AG08395 (cell line): ENCODE data around the gene TULP3.

ENCODE experiments used
- DNase-seq: peaks from one replicate; pipeline ENCODE4 v3.0.0; 2012; ENCODE audit warnings: mixed read lengths, low spot score

TULP3 gene

DNA sequence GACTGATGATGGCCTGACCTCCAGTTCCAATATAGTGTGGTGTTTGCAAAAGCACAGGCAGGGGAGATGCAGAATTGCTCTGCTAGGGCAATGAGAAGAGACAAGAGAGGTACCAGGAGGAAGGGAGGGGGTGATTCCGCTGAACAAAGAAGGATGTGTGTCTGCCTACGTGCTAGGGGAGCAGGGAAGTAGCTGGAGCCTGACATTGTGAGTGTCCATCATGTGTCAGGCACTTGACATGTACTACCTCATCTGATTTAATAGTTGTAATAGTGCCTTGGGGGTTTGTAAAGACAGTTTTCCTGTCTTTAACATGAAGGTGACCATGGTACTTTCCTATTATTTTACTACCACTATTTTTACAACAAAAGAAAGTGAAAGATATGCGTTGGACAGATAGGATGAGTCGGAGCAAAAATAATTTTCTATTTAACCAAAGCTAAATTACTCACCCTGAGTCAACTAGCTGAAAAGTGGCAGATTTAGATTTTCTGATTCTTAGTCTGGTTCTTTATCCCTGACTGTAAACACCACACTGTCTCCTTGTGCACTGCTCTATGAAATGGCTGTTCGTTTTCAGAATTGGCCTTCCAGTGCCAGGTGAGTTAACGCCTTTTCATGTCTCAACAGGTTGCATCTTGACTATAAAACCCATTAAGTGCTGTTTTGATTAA lies 34.8 kb downstream of the TULP3 start:
- peak; percentile 31 for DNase-seq

DNA sequence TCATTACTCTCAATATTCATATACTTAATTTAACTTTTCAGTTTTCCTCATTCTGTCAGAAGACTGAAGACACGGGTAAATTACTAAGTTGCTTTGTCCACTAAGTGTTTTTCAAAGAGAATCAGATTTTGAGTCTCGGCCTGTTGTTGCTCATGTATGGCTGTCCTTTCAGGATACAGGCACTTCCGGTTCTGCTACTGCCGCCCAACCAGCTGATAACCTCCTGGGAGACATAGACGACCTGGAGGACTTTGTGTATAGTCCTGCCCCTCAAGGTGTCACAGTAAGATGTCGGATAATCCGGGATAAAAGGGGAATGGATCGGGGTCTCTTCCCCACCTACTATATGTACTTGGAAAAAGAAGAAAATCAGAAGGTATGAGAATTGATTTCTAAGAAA lies 40.2 kb downstream of the TULP3 start:
- DNase-seq: no peak

DNA sequence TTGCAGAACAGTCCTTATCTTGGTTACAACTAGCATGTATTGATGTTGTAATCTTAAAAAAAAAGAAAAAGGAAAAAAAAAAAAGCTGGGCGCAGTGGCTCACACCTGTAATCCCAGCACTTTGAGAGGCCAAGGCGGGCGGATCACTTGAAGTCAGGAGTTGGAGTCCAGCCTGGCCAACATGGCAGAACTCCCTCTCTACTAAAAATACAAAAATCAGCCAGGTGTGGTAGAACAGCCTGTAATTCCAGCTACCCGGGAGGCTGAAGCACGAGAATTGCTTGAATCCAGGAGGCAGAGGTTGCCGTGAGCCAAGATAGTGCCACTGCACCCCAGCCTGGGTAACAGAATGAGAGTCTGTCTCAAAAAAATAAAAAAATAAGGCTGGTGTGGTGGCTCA lies 42.9 kb downstream of the TULP3 start:
- no peak for DNase-seq

DNA sequence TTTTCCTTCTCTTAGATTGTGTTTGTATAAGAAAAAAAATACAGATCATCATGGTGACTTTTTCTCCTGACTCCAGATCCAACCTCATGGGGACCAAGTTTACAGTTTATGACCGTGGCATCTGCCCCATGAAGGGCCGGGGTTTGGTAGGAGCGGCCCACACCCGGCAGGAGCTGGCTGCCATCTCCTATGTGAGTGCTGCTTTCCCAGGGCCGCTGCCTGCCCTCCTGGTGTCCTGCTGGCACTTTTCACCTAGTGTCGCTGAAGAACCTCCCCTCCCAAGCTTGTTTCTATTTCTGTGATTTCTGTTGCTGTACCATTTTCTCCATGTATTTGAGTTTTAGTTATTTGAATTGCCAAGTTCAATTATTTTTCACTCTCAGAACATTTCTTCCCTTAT lies 43.7 kb downstream of the TULP3 start:
- no peak for DNase-seq

DNA sequence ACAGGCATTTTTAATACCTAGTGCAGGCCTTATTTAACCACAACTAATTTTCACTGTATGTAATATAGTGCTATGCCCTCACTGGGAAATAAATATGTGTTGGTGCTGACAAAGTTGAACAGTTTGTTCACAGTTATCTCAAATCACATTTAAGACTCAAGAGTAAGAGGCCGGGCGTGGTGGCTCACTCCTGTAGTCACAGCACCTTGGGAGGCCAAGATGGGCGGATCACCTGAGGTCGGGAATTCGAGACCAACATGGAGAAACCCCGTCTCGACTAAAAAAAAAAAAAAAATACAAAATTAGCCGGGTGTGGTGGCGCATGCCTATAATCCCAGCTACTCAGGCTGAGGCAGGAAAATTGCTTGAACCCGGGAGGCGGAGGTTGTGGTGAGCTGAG lies 45.6 kb downstream of the TULP3 start:
- DNase-seq: no peak

DNA sequence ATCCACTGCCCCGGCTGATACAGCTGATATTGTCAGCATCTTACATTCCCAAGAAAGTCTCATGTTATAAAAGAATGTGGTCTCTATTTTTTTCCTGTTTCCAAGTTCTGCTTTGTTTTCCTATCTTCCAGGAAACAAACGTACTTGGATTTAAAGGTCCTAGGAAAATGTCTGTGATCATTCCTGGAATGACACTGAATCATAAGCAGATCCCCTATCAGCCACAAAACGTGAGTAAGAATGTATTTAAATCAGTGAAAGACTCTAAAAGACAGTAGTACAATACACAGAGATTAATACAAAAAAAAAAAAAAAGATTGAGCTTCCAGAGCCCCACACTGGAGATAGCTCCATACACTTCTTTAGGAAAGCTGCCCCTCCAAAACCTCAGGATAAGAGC lies 46.8 kb downstream of the TULP3 start:
- DNase-seq: no peak

DNA sequence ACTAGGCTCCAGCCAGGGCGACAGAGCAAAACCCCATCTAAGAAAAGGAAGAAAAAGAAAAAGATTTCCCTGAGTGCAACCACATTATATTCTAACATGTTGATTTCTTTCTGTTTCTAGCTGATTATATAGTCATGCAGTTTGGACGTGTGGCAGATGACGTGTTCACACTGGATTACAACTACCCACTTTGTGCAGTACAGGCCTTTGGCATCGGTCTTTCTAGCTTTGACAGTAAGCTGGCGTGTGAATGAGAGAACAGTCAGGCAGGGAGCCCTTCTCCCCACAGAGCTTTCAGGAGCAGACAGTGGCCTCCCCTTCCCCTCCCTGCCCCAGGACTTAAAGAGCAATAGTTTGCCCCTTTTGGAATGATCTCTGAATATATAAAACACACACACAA lies 48.5 kb downstream of the TULP3 start:
- no peak for DNase-seq

DNA sequence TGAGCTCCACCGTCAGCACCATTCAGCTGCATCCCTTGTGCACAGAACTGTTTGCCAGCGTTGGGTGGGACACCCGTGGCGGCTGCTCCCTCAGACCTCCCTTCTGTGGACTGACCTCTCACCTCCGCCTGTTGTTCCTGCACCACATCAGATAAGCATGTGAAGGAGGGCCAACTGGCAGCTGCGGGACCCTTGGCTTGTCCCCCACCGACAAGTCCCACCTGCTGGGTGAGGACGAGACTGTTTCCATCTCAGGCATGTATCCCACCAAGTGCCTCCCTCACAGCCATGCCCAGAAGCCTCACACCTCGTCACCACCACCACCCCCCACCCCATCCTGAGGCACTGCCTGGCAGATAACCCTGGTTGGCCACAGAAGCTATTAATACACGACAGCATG lies 49.9 kb downstream of the TULP3 start:
- no peak for DNase-seq

DNA sequence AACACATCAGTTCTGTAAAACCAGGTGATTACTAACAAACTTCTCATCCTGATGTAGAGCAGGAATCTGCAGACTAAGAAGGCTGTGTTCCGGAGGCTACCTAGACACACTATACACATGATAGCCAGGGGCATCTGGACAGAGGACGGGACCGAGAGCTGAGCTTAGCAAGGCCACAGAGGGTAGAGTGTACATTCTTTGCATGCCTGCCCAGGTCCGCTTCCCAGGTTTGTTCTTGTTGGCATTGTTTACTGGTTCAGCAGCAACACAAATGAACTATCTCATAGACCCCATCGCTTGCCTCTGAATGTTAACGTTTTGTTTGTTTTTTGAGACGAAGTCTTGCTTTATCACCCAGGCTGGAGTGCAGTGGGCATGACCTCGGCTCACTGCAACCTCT lies 50.8 kb downstream of the TULP3 start:
- no peak for DNase-seq

DNA sequence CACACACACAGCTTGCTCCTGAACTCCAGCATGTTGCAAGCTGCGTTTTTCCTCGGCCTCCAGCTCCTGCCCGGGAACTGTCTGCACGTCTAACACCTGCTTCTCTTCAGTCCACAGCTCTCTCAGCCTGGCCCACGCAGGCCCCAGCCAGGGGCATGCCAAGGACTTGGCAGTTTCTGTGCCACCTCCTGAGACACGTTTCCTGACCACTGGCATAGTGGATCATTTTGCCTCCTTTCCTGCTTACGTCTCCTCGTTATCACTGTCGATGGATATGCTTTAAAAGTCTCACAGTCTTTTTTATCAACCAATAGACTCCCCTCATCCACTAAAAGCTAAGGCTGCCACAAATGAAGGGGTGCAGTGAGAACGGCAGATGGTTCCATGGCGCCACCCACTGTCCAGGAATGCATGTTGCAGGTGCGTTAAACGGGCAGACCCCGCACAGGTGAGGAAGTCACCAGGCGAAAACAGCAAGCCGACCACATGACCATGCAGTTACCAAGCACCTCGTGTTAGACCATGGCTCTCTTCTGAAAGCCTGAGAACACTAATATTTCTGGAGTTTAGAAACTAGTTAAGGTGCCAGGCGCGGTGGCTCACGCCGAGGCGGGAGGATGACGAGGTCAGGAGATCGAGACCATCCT lies 53.8 kb downstream of the TULP3 start:
- DNase-seq: peak; percentile 30

DNA sequence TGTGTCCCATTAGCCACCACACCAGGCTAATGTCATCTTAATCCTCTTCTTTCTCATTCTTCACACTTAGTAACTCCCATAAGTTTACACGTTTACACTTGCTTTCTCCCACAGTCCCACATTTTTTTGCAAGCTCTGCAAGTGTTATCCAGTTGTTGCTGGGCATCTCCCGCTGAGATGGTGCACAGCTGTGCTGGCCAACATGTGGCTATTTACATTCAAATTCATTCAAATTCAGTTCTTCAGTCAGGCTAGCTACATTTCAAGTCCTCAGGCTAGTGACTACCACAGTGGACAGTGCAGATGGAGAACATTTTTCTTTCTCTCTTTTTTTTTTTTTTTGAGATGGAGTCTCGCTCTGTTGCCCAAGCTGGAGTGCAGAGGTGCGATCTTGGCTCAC lies 58.7 kb downstream of the TULP3 start:
- no peak for DNase-seq

DNA sequence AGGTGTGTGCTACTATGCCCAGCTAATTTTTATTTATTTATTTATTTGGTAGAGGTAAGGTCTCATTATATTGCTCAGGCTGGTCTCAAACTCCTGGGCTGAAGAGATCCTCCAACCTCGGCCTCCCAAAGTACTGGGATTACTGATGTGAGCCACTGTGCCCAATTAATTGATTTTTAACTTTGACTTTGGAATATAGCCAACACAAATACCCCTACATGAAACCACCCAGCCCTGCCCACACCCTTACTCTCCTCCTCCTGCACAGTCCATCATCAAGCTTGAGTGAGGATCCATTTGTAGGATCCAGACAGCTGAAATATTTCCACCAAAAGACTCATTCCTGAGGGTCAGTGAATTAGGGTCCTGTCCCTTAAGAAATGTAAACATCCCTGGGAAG lies 65.2 kb downstream of the TULP3 start:
- no peak for DNase-seq

DNA sequence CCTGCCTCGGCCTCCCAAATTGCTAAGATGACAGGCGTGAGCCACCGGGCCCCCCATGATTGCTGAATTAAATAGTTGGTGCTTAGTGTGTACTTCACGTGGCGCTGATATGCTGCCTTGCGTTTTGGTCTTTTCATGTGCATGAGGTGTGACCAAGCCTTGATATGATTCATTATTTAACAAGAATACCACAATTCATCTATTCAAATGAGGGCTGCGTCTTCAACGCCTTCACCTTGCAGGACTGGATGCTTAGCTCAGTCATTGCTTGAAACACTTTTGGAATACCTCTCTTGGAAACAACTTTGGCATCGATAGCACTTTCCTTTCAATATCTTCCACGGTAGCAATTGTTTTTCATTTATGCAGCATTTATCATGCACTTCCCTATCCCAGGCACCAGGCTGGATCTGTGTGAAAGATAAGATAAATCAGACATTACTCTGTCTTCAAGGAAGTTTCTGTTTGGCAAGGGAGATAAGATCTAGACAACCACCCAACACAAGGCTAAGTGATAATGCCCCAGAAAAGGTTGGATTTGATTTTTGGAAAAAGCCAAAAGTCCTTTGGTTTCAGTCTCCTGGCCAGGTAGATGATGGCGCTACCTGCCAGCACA lies 67.2 kb downstream of the TULP3 start:
- no peak for DNase-seq

DNA sequence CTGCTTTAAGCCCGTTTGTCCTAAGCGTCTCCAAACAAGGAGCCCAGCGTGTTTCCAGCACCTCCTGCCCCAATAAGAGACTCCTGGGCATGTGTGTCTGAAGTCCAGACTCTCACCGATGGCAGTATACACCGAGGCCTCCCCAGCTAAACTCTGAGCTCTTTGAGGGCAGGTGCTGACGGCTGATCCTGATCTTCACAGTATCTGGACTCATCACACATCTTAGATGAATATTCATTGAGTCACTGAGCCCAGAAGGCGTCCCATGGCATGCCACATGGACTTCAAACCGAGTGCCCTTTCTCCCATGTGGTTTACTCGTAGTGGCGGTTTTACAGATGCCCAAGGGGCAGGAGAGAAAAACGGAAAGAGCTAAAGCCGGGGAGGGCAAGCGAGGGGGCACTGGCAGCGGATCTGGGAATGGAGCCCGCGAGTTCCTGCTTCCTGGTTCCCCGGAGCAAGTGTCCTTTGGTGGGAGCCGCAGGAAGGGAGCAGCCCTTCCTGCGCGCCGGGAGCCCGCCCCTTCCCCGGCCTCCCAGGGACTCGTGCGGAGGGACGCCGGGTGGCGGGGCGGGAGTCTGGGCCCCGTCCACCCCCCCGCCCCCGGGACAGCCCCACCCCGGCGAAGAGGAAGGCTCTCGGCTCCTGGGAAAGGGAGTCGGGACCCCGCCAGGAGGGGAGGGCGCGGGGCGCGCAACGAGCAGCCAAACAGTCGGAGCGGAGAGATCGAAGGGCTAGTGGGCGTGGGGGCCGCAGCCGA lies 67.9 kb downstream of the TULP3 start:
- DNase-seq: peak; percentile 92

DNA sequence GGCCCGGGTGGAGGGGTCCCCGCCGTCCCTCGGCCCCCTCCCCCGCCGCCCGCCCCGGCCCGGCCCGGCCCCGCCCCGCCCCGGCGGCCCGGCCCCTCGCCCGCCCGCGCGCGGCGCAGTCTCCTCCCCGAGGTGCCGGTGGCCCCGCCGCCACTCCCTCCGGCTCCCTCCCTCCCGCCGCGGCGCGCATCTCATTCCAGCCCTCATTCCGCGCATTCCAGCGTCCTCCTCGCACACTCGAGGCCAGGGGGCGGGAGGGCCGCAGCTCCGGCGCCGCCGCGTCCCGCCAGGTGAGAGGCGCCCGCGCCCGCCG lies 68.5 kb downstream of the TULP3 start, which contains the start of gene TEAD4:
TSS of gene TEAD4 (plus strand) at position 206 of the 313 bp plus-strand sequence.
- DNase-seq: peak; percentile 94

DNA sequence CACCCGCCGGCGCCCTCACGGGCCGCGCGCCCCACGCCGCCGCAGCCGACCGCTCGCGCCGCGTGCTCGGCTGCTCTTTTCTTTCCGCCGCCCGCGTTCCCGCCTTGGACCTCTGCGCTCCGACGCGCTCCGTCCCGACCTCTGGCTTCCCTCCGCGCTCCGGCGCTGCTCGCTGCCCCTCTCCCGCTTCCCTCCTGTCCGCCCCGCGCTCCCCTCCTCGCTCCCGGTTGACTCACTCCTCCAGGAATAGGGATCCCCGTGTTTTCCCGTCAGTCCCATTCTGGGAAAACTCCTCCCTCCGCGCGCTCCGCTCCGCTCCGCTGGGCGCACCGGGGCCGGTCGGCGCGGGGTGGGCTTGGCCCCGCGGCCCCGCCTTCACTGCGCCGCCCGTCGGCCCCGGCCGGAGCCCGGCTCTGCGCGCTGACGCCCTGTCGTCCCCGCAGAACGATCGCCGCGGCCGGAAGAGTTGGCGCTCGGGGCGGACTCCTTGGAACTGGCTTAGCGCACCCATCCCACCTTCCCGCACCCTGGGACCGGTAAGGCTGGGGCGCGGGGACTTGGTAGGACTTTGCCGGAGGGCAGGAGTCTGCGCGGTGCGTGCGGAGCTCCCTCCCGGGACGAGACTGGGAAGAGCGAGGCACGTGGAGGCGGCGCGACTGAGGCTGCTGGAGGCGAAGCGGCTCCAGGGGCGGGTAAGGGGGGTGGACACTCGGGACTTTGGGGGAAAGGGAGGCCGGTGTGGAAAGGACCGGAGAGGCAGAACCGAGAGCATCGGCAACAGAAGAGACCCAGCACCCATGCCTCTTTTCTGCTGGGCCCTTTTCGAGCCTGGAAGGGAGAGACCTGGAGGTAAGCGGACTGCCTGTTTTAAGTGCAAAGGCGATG lies 69.1 kb downstream of the TULP3 start:
- peak; percentile 70 for DNase-seq

DNA sequence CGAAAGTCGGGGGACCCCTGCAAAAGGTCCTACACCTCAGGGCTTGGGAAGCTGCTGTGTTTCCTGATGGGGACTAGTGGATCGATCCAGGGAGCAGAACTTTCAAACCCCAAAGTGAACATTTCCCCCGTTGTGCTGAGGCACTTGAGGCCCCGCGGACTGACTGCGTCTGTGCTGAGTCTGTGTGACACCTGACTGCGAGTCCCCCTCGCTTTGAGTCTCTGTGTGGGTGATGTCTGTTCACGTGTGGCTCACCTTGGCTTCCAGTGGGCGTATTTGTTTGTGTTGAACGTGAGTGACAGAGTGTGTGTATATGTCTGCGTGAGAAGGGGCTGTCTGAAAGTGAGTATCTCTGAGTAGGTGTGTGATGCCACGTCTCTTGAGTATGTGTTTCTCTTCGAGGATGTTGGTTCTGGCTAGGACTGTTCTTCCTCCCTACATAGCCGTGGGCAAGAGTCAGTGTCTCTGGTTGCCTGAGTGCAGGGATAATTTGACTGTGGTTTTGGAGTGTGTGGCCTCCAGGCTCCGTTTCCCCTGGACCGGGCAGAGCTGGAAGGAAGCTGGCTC lies 69.8 kb downstream of the TULP3 start:
- peak; percentile 43 for DNase-seq

DNA sequence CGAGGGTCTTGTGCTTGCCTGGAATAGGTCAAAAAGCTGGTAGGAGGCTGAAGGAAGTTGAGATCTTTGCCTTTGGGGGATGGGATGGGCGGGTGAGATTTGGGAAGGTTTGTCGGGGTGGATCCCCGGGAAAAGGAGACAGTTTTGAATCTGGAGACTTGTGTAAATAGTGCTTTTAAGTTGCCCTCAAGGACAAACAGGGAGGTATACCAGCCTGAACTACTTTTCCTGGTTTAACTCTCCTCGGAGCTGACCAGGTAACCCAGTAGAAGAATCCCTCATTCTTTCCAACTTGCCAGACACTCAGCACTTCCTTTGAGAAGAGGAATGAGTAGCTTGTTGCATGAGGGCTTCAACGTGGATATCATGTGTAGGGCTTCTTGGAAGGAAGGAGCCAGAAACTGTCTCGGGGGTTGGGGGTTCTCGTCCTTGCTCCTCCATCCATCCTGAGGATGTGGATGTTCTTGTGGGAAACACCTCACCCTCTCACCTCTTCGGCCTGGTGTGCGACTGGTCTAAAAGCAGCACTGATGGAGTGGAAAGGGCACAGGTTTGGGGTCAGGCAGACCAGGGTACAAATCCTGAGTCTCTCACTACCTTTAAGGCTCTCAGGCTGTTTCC lies 70.4 kb downstream of the TULP3 start:
- DNase-seq: no peak

DNA sequence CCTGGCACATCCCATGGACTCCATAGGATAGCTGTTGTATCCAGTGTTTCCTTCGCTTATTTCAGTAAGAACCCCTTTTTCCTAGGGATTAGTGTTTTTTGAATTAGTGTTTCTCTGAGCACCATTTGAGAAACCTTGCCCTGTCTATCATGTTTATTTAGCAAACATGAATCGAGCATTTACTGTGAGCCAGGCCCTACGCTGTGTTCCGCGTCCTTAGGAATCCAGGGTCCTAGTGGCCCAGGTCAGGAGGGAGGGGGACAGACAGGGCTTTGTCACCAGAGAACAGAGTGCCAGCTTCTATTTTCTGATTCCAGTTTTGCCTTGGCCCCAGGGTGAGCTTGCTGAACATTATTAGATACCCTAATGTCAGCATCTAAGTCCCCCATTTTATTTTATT lies 71.0 kb downstream of the TULP3 start:
- DNase-seq: no peak

DNA sequence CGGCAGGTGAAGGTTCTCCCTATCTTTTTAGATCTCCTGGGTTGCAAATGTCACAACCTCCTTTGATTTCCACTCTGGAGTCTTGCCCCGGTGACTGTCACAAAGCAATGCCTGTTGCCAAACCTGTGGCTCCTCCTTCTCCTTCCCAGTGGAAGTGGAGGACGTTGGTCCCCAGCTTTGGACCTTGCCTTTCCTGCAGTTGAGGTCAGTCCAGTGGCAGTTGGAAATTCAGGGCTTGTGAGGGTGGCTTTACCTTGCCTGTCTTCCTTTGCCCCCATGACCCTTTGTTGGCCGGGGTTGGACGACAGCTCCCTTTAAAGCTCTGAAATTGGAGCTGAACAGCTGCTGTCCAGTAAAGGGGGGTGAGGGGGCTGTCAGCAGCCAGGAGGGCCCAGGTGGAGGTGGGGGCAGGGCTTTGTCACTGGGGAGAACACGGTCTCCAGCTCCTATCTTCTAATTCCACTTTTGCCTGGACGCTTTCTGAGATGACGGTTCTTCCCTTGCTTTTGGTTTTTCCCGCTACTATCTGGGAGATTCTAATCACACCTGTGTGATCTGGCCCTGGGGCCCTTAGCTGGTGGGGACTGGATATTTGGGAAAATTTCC lies 72.6 kb downstream of the TULP3 start:
- no peak for DNase-seq
